Thymus (tissue), 14 donors: ENCODE measurements around the gene CDK2AP2. TPM values are rescaled to one million over a fixed set of nuclear protein-coding genes. Genes with fewer than 3 reads are reported as not detected.
"Not testable (repeated sequence)": the region's sequence is repeated elsewhere in the genome, so short reads cannot be mapped to it uniquely, and the experiment has no call there.

Experiments
- DNase-seq, 9 donors: peaks; one replicate each; pipeline ENCODE4 v3.0.0-alpha.2; 2013; ENCODE audit warnings: low spot score in 9 of 9, low read depth in 6 of 9, missing footprints in 1 of 9
- H3K27ac ChIP-seq, 2 donors: one replicate each; pipeline ENCODE4 v1.5.1; 2013; ENCODE audit warnings: control low read depth in 1 of 2, low read depth in 1 of 2, low read length in 1 of 2, mild to moderate bottlenecking in 1 of 2, moderate library complexity in 1 of 2
- H3K27me3 ChIP-seq, 2 donors: one replicate each; pipeline ENCODE4 v1.5.1; 2013; ENCODE audit warnings: low read length in 1 of 2; ENCODE audit not compliant: control insufficient read depth in 2 of 2, insufficient read depth in 1 of 2
- H3K36me3 ChIP-seq, 2 donors: one replicate each; pipeline ENCODE4 v1.5.1; 2013; ENCODE audit warnings: low read length in 1 of 2, mild to moderate bottlenecking in 1 of 2, moderate library complexity in 1 of 2; ENCODE audit not compliant: control insufficient read depth in 2 of 2, insufficient read depth in 2 of 2
- H3K4me1 ChIP-seq, 2 donors: one replicate each; pipeline ENCODE4 v1.5.1; 2013; ENCODE audit warnings: low read length in 2 of 2; ENCODE audit not compliant: control insufficient read depth in 2 of 2, insufficient read depth in 2 of 2
- H3K4me3 ChIP-seq, 2 donors: one replicate each; pipeline ENCODE4 v1.5.1; 2013; ENCODE audit warnings: low read length in 2 of 2, control low read depth in 1 of 2, mild to moderate bottlenecking in 1 of 2
- H3K9me3 ChIP-seq, 2 donors: one replicate each; pipeline ENCODE4 v1.5.1; 2013; ENCODE audit warnings: low read length in 1 of 2, mild to moderate bottlenecking in 1 of 2; ENCODE audit not compliant: control insufficient read depth in 2 of 2, insufficient read depth in 1 of 2
- WGBS: extraction: QIAGEN DNeasy Blood & Tissue Kit; methylation state at CpG from one replicate; pipeline ENCODE4 v1.1.7; 2013; 5-methylcytosine and 5-hydroxymethylcytosine counted together
- long read RNA-seq, 10 donors: transcript quantifications; one replicate each; lab custom pipeline, GENCODE V29; 2026
- polyA plus RNA-seq: library from polyadenylated mRNA; stranded (reverse); fragments of 200-250 nt; gene quantifications from one replicate; pipeline ENCODE4 v1.2.3, GENCODE V29; 2013
- total RNA-seq: library from RNA; stranded (reverse); fragments of 120-200 nt; gene quantifications from one replicate; pipeline ENCODE4 v1.2.4, GENCODE V29; 2013
- donor health status: healthy.

CDK2AP2 gene, protein sequence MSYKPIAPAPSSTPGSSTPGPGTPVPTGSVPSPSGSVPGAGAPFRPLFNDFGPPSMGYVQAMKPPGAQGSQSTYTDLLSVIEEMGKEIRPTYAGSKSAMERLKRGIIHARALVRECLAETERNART
- total RNA-seq = 31.4 TPM
- 51.2 TPM for polyA plus RNA-seq
- long read RNA-seq, donor 1, transcript CDK2AP2-201 (4 exons, 1,378 nt) = major isoform, 8 of 9 reads
- long read RNA-seq, donor 1, partial matches to known transcripts = 0 of 9 reads
- long read RNA-seq, donor 1, other reads (novel, unspliced or antisense) = 0 of 9 reads
- long read RNA-seq, donor 2 = 0 reads
- long read RNA-seq, donor 3, transcript CDK2AP2-201 (4 exons, 1,378 nt) = major isoform, 41 of 55 reads
- long read RNA-seq, donor 3, transcript CDK2AP2-203 (2 exons, 772 nt) = minor isoform, 5 of 55 reads
- long read RNA-seq, donor 3, partial matches to known transcripts = 0 of 55 reads
- long read RNA-seq, donor 3, other reads (novel, unspliced or antisense) = 0 of 55 reads
- long read RNA-seq, donor 4, transcript CDK2AP2-201 (4 exons, 1,378 nt) = major isoform, 17 of 31 reads
- long read RNA-seq, donor 4, partial matches to known transcripts = 9 of 31 reads
- long read RNA-seq, donor 4, other reads (novel, unspliced or antisense) = 0 of 31 reads
- long read RNA-seq, donor 5, transcript CDK2AP2-201 (4 exons, 1,378 nt) = major isoform, 43 of 49 reads
- long read RNA-seq, donor 5, partial matches to known transcripts = 0 of 49 reads
- long read RNA-seq, donor 5, other reads (novel, unspliced or antisense) = 0 of 49 reads
- long read RNA-seq, donor 6, transcript CDK2AP2-202 (3 exons, 1,692 nt) = minor isoform, 5 of 29 reads
- long read RNA-seq, donor 6, transcript CDK2AP2-201 (4 exons, 1,378 nt) = major isoform, 21 of 29 reads
- long read RNA-seq, donor 6, partial matches to known transcripts = 0 of 29 reads
- long read RNA-seq, donor 6, other reads (novel, unspliced or antisense) = 0 of 29 reads
- long read RNA-seq, donor 7, transcript CDK2AP2-201 (4 exons, 1,378 nt) = major isoform, 58 of 60 reads
- long read RNA-seq, donor 7, partial matches to known transcripts = 0 of 60 reads
- long read RNA-seq, donor 7, other reads (novel, unspliced or antisense) = 0 of 60 reads
- long read RNA-seq, donor 8, transcript CDK2AP2-201 (4 exons, 1,378 nt) = major isoform, 23 of 27 reads
- long read RNA-seq, donor 8, partial matches to known transcripts = 0 of 27 reads
- long read RNA-seq, donor 8, other reads (novel, unspliced or antisense) = 0 of 27 reads
- long read RNA-seq, donor 9, transcript CDK2AP2-201 (4 exons, 1,378 nt) = major isoform, 31 of 36 reads
- long read RNA-seq, donor 9, partial matches to known transcripts = 0 of 36 reads
- long read RNA-seq, donor 9, other reads (novel, unspliced or antisense) = 0 of 36 reads
- long read RNA-seq, donor 10, transcript CDK2AP2-201 (4 exons, 1,378 nt) = major isoform, 37 of 44 reads
- long read RNA-seq, donor 10, transcript CDK2AP2-202 (3 exons, 1,692 nt) = minor isoform, 6 of 44 reads
- long read RNA-seq, donor 10, partial matches to known transcripts = 0 of 44 reads
- long read RNA-seq, donor 10, other reads (novel, unspliced or antisense) = 0 of 44 reads

DNA sequence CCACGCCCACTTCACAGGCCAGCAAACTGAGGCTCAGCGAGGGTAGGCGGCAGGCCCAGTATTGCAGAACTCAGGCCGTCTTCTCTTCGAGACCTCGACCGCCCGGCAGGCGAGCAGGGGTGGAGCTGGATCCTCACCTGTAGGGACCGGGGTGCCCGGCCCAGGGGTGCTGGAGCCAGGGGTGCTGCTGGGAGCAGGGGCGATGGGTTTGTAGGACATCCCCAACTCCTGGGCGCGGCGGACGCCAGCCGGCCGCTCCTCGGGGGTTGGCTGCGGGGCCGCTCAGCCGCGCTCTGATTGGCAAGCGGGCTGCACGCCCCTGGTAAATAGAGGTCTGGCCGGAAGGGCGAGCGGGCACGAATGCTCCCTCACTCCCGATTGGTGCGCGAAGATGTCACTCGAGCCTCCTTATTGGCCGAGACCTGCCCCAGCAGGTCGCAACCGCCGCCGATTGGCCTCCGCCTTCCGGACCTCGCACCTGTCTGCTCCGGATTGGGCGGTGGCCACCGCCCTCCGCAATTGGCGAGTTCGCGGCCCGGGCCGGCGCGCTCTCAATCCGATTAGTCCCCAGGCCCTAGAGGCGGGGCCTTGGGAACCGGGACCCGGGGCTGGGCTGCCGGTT is at the start of gene CDK2AP2:
Gene CDK2AP2, minus strand, starts transcription at position 299 of the 622 bp plus-strand sequence. Its CDS starts 80 bp downstream, at position 219.
- Histone ChIP-seq H3K36me3 (peaks cover 3 to 14% of the 10 kb centered on the region in 2 donors), H3K27me3 (peaks cover 5 to 33% of the 10 kb centered on the region in 2 donors), H3K9me3 (no peaks in the 10 kb centered on the region), H3K27ac (peak within 1 kb of the TSS; percentile 95 to 97), H3K4me3 (peak within 1 kb of the TSS; percentile 76 to 97), H3K4me1 (peaks cover 41 to 46% of the 10 kb centered on the region in 2 donors)
- peak; percentile 92 to 99 (median 95) for DNase-seq
- under 1% methylated on average over 57 of the region's 57 CpGs for WGBS

DNA sequence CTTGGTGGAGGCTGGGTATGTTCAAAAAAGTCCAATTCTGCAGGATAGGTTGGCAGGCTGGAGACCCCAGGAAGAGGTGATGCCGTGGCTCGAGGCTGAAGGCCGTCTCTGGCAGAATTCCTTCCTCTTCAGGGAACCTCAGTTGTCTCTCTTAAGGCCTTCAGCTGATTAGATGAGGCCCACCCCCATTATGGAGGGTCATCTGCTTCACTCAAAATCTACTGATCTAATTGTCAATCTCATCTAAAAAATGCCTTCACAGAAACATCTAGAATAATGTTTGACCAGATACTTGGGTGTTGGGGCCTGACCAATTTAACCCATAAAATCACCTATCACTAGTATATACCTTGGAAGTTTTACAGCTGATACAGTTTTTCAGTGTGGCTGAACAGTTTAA is 48.3 kb upstream of the CDK2AP2 start:
- 84% methylated on average over 3 of the region's 3 CpGs for WGBS
- no peaks in the 10 kb centered on the region for H3K36me3 ChIP-seq
- peaks cover 0 to 2% of the 10 kb centered on the region in 2 donors for H3K27me3 ChIP-seq
- no peak for DNase-seq
- peaks cover 0 to 2% of the 10 kb centered on the region in 2 donors for H3K4me1 ChIP-seq
- peaks cover 0 to 7% of the 10 kb centered on the region in 2 donors for H3K9me3 ChIP-seq
- no peak overlapping the region for H3K4me3 ChIP-seq
- no peak overlapping the region for H3K27ac ChIP-seq

DNA sequence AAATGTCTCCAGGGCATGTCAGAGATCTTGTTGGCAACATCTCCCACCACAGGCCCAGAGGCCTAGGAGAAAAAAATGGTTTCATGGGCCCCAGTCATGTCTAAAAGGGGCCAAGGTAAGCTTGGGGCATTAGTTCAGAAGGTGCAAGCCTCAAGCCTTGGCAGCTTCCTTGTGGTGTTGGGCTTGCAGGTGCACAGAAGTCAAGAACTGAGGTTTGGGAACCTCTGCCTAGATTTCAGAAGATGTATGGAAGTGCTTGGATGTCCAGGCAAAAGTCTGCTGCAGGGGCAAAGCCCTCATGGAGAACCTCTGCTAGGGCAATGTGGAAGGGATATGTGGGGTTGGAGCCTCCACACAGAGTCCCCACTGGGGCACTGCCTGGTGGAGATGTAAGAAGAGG is 43.7 kb upstream of the CDK2AP2 start:
- not testable (repeated sequence) for H3K4me3 ChIP-seq, H3K36me3 ChIP-seq, H3K27ac ChIP-seq, H3K4me1 ChIP-seq, DNase-seq, H3K27me3 ChIP-seq, H3K9me3 ChIP-seq

DNA sequence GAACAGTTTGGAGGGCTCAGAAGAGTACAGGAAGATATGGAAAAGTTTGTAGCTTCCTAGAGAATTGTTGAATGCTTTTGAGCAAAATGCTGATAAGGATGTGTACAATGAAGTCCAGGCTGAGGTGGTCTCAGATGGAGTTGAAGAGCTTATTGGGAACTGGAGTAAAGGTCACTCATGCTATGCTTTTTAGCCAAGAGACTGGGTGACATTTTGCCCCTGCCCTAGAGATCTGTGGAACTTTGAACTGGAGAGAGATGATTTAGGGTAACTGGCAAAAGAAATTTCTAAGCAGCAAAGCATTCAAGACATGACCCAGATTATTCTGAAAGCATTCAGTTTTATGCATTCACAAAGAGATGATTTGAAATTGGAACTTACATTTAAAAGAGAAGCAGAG is 43.2 kb upstream of the CDK2AP2 start:
- Histone ChIP-seq H3K4me3 (no peak overlapping the region), H3K27ac (no peak overlapping the region), H3K27me3 (no peaks in the 10 kb centered on the region), H3K36me3 (no peaks in the 10 kb centered on the region), H3K9me3 (peaks cover 0 to 7% of the 10 kb centered on the region in 2 donors), H3K4me1 (no peaks in the 10 kb centered on the region)
- DNase-seq = no peak

DNA sequence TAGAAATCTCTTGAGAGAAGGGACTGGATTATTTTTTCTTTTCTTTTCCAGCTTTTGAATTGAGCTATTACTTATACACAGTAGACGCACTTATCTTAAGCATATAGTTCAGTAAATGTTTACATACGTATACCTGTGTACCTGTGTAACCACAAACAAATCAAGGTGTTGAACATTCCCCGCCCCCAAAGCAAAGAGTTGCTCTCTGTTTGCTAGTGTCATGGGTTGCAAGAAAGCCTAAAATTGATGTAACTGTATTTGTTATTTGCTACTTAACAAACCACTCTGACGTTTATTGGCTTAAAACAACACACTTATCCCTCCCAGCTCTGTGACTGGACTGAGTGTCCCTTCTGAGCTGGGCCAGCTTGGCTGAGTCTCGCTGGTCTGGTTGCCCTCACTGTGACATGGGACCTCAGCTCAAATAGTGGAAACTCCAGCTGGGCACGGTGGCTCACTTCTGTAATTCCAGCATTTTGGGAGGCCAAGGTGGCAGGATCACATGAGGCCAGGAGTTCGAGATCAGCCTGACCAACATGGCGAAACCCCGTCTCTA is 40.7 kb upstream of the CDK2AP2 start:
- H3K4me1 ChIP-seq = no peaks in the 10 kb centered on the region
- peaks cover 0 to 7% of the 10 kb centered on the region in 2 donors for H3K9me3 ChIP-seq
- no peak overlapping the region for H3K4me3 ChIP-seq
- 95% methylated on average over 9 of the region's 9 CpGs for WGBS
- H3K27ac ChIP-seq = no peak overlapping the region
- H3K36me3 ChIP-seq = no peaks in the 10 kb centered on the region
- peaks cover 0 to 3% of the 10 kb centered on the region in 2 donors for H3K27me3 ChIP-seq
- no peak for DNase-seq

DNA sequence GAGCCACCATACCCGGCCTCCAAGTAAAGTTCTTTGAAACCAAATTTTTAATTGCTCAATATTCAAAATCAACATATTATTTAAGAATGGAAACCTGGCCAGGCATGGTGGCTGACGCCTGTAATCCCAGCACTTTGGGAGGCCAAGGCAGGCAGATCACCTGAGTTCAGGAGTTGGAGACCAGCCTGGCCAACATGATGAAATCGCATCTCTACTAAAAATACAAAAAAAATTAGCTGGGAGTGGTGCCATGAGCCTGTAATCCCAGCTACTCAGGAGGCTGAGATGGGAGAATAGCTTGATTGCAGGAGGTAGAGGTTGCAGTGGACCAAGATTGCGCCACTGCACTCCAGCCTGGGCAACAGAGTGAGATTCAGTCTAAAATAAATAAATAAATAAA is 40.1 kb upstream of the CDK2AP2 start:
- not testable (repeated sequence) for H3K9me3 ChIP-seq, H3K27ac ChIP-seq, H3K4me3 ChIP-seq, H3K36me3 ChIP-seq, H3K27me3 ChIP-seq, DNase-seq, H3K4me1 ChIP-seq
- 98% methylated on average over 4 of the region's 4 CpGs for WGBS

DNA sequence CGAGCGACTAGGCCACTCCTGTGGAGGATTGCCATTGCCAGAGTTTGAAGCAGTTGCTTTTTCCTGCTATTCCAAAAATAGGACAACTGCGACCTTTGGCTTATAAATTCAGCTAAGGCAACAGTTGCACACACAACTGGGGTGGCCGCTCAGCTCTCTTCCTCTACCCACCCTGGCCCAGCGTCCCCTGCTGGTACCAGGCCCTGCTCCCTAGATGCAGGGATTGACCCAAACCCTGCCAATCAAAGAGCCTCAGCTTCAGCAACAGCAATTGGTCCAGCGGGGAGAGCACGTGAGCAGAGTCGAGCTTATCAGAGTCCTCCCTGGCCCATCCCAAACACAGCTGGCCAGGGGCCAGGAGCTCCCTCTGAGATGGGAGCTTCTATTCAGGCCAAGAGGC is 37.3 kb upstream of the CDK2AP2 start:
- Histone ChIP-seq H3K9me3 (no peaks in the 10 kb centered on the region), H3K27ac (no peak overlapping the region), H3K27me3 (peaks cover 0 to 5% of the 10 kb centered on the region in 2 donors), H3K4me1 (no peaks in the 10 kb centered on the region), H3K36me3 (no peaks in the 10 kb centered on the region), H3K4me3 (no peak overlapping the region)
- 92% methylated on average over 8 of the region's 8 CpGs for WGBS
- no peak for DNase-seq
